OCI-LY3 (cell line): ENCODE results near the gene KCNH3.

ENCODE experiments used
- EZH2phosphoT487 ChIP-seq: fragments of 200-600 bp; shearing (Covaris generic); IDR thresholded peaks from 2 replicates; pipeline ENCODE4 v1.6.1; 2018; ENCODE audit warnings: antibody characterized with exemption, mixed run types, low read depth
- TF ChIP-seq, protein P1 (sequence below): fragments of 200-600, 300-600 bp; sonication (generic); IDR thresholded peaks from 2 replicates; pipeline ENCODE4 v1.5.1; 2014; ENCODE audit warnings: antibody characterized with exemption, low read length, low read depth

DNA sequence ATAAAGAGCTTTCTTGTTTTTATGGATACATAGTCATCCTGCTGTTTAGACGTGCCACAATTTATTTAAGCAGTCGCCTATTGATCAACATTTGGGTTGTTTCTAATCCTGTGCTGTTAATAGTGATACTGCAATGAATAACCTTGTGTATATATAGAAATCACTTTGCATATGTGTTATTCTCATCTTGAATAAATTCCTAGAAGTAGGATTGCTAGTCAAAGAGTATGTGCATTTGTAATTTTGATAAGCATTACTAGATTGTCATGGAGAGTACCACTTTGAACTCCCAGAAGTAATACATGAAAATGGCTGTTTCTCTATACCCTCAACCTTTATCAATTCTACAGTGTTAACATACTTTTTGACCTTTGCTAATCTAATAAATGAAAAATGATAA, 44.9 kb upstream of the KCNH3 start:
- TF ChIP-seq EZH2phosphoT487, result no peak
- TF ChIP-seq, protein P1, sequence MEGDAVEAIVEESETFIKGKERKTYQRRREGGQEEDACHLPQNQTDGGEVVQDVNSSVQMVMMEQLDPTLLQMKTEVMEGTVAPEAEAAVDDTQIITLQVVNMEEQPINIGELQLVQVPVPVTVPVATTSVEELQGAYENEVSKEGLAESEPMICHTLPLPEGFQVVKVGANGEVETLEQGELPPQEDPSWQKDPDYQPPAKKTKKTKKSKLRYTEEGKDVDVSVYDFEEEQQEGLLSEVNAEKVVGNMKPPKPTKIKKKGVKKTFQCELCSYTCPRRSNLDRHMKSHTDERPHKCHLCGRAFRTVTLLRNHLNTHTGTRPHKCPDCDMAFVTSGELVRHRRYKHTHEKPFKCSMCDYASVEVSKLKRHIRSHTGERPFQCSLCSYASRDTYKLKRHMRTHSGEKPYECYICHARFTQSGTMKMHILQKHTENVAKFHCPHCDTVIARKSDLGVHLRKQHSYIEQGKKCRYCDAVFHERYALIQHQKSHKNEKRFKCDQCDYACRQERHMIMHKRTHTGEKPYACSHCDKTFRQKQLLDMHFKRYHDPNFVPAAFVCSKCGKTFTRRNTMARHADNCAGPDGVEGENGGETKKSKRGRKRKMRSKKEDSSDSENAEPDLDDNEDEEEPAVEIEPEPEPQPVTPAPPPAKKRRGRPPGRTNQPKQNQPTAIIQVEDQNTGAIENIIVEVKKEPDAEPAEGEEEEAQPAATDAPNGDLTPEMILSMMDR, result no peak
